PFSK-1 (cell line): ENCODE data around the gene TFEB.

Experiments
- FOXP2 ChIP-seq: optimal IDR thresholded peaks from 2 replicates; pipeline ENCODE3; 2011; ENCODE audit warnings: borderline replicate concordance, control low read depth, inconsistent platforms; ENCODE audit not compliant: insufficient read depth; ENCODE audit errors: extremely low read length, extremely low read depth
- POLR2AphosphoS5 ChIP-seq: IDR thresholded peaks from 2 replicates; pipeline ENCODE4 v1.6.1; 2012; ENCODE audit warnings: low read depth, mild to moderate bottlenecking, control low read depth, low read length, moderate library complexity
- SIN3A ChIP-seq: IDR thresholded peaks from 2 replicates; pipeline ENCODE4 v1.6.1; 2012; ENCODE audit warnings: mild to moderate bottlenecking, low read length, moderate library complexity, borderline replicate concordance; ENCODE audit not compliant: insufficient read depth
- TAF1 ChIP-seq: IDR thresholded peaks from 2 replicates; pipeline ENCODE4 v1.6.1; 2012; ENCODE audit warnings: low read length, control low read depth, borderline replicate concordance; ENCODE audit not compliant: insufficient read depth
- TF ChIP-seq, protein P1 (sequence below), 2 experiments: IDR thresholded peaks; 2 replicates each; pipeline versions ENCODE4 v1.6.1 to v1.8.0; 2011 to 2012; ENCODE audit warnings: low read depth in 2 of 2, low read length in 2 of 2, control low read depth in 1 of 2, inconsistent platforms in 1 of 2, mild to moderate bottlenecking in 1 of 2, moderate library complexity in 1 of 2; ENCODE audit not compliant: insufficient read depth in 1 of 2

TFEB gene

DNA sequence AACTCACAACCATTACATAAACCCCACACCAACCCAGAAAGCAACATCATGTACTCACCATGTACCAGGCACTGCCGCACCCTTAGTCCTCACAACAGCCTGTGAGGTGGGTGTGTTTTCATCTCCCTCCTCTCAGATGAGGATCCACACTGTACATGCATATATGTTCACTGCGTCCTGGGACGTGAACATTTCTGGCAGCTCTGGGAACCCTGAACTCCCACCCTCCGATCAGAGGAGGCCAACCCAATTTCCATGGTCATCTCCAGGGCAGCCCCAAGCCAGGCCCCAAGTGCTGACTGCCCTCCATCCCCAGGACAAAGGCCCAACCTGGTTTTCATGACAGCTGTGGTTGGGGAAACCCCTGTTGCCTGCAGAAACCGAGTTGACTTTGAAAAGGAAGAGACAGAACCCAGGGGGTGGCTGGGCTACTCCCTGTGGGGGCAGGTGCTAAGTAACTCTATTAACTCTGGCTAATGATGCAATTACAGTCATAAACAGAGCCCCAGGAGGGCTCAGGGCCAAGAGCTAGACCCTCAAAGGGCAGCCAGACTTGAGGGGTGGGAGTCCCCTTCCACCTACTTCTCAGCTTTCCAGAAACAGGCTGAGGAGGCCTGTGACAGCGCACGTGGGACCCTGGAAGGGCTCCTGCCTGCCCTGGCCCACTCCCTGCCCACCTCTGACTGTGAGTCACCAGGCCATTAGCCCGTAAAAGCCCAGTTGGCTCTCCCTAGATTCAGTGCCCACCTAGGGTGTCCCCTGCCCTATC, 2.6 kb downstream of the TFEB start:
- TF ChIP-seq FOXP2 (no peak), TAF1 (no peak), POLR2AphosphoS5 (no peak), SIN3A (no peak)
- TF ChIP-seq, protein P1, sequence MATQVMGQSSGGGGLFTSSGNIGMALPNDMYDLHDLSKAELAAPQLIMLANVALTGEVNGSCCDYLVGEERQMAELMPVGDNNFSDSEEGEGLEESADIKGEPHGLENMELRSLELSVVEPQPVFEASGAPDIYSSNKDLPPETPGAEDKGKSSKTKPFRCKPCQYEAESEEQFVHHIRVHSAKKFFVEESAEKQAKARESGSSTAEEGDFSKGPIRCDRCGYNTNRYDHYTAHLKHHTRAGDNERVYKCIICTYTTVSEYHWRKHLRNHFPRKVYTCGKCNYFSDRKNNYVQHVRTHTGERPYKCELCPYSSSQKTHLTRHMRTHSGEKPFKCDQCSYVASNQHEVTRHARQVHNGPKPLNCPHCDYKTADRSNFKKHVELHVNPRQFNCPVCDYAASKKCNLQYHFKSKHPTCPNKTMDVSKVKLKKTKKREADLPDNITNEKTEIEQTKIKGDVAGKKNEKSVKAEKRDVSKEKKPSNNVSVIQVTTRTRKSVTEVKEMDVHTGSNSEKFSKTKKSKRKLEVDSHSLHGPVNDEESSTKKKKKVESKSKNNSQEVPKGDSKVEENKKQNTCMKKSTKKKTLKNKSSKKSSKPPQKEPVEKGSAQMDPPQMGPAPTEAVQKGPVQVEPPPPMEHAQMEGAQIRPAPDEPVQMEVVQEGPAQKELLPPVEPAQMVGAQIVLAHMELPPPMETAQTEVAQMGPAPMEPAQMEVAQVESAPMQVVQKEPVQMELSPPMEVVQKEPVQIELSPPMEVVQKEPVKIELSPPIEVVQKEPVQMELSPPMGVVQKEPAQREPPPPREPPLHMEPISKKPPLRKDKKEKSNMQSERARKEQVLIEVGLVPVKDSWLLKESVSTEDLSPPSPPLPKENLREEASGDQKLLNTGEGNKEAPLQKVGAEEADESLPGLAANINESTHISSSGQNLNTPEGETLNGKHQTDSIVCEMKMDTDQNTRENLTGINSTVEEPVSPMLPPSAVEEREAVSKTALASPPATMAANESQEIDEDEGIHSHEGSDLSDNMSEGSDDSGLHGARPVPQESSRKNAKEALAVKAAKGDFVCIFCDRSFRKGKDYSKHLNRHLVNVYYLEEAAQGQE (IDR thresholded peaks at IDR 0.05; ENCODE audit: insufficient read depth in 1 of 2, low read depth in 2 of 2, low read length in 2 of 2): no peak

DNA sequence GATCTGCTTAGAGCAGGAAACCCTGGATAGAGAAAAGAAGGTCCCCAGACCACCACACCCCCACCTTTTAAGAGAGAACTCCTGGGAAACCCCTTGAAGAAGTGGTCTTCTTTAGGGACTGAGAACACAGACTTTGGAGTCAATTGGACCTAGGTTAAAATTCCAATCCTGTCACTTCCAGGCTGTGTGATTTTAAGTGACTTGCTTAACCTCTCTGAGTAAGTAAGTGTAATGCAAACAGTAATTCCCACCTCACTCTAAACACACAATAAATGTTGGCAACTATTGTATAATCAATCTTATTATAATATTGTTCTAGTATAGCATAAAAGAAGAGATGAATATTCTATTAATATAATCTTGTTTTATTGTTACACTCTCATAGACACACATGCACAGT, 3.3 kb downstream of the TFEB start:
- TF ChIP-seq TAF1: no peak
- TF ChIP-seq, protein P1 (IDR thresholded peaks at IDR 0.05; ENCODE audit: insufficient read depth in 1 of 2, low read depth in 2 of 2, low read length in 2 of 2): no peak
- no peak for TF ChIP-seq SIN3A
- TF ChIP-seq POLR2AphosphoS5: no peak
- no peak for TF ChIP-seq FOXP2

DNA sequence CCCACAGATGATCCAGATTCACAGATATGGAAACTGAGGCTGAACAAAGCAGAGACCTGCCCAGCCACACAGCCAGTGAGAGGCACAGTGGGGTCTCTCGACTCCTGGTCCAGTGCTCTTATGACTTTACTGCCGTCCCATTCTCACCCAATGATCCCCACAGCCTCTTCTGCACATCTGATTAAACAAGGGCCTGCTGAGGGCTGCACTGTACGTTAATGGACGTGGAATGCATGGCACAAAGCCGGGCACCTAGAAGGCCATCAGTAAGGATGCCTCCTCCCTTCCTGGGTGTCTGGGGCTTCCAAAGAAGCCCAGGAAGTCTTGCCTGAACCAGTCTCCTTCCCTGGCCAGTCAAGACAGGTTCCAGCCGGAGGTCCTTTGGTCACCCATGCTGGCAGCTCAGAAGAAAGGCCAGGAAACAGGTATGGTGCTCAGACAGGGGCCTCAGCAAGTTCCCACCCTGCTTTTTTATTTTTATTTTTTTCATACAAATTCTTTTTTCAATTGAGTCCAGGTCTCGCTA, 3.8 kb downstream of the TFEB start:
- TF ChIP-seq, protein P1 (IDR thresholded peaks at IDR 0.05; ENCODE audit: insufficient read depth in 1 of 2, low read depth in 2 of 2, low read length in 2 of 2): no peak
- no peak for TF ChIP-seq TAF1
- TF ChIP-seq FOXP2: no peak
- no peak for TF ChIP-seq POLR2AphosphoS5
- no peak for TF ChIP-seq SIN3A

DNA sequence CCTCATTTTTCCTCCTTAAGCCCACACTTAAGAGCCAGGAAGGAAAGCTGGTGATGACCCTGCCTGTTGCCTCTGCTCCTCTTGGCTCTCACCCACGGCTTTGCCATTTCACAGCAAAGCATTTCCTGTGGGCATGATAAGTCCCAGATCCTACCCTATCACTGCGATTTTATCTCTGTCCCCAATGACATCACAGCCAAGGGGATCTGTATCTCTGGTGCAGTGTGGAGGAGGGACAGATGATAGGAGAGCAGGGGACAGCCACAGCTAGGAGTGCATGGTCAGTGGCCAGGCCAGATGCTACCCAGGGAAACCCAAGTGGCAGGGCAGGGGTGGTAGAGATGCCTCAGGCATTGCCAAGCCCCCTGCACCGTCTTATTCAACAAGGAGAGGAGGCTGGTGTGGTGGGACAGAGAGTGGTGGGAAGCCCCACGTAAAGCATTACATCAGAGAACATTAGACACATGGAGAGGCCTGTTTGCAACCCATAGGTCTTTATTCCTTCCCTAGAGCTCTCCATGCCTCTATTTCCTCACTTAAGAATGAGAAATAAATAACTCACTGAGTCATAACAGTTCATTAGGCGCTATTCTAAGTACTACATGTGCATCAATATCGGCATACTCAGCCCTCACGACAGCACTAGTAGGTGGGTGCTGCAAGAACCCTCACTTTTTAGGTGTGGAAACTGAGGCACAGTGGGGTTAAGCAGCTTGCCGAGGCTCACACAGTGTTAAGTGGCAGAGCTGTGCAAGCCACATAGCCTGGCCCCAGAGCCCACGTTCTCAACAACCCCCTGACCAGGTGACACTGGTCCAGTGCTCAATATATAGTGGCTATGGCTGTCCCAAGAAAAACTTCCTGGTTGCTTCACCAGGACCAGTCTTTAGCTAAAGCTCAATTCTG, 4.6 kb downstream of the TFEB start:
- TF ChIP-seq FOXP2 (no peak), TAF1 (no peak), POLR2AphosphoS5 (no peak), SIN3A (no peak)
- TF ChIP-seq, protein P1 (IDR thresholded peaks at IDR 0.05; ENCODE audit: insufficient read depth in 1 of 2, low read depth in 2 of 2, low read length in 2 of 2): no peak
